Ascending aorta (tissue), 2 donors: ENCODE data around the gene CD6. TPM values are rescaled to one million over a fixed set of nuclear protein-coding genes. Genes with fewer than 3 reads are reported as not detected.

Experiments used
- DNase-seq, 2 donors: peaks; one replicate each; pipeline ENCODE4 v3.0.0-alpha.2; 2019; ENCODE audit warnings: low spot score in 2 of 2
- H3K27ac ChIP-seq, 2 donors: fragments of 200-600 bp; sonication (generic); one replicate each; pipeline ENCODE4 v1.5.1; 2016 to 2017; ENCODE audit warnings: mild to moderate bottlenecking in 1 of 2
- H3K27me3 ChIP-seq: fragments of 200-600 bp; sonication (generic); one replicate; pipeline ENCODE4 v1.5.1; 2017
- H3K36me3 ChIP-seq, 2 donors: fragments of 200-600 bp; sonication (generic); one replicate each; pipeline ENCODE4 v1.5.1; 2016
- H3K4me1 ChIP-seq, 2 donors: fragments of 200-600 bp; sonication (generic); one replicate each; pipeline ENCODE4 v1.5.1; 2016 to 2017; ENCODE audit warnings: mild to moderate bottlenecking in 1 of 2
- H3K4me3 ChIP-seq, 2 donors: fragments of 200-600 bp; sonication (generic); one replicate each; pipeline ENCODE4 v1.5.1; 2016 to 2017; ENCODE audit warnings: mild to moderate bottlenecking in 1 of 2
- H3K9me3 ChIP-seq, 2 donors: fragments of 200-600 bp; sonication (generic); one replicate each; pipeline ENCODE4 v1.5.1; 2016
- intact Hi-C: fragments of 100-400 bp; cut with DNase I; formaldehyde crosslinking; loops from one replicate; pipeline ENCODE4 v1.15.1; 2023
- total RNA-seq: library from RNA; depleted of rRNA; stranded (reverse); fragments of >200 nt; gene quantifications from one replicate; pipeline ENCODE4 v1.1.0, GENCODE V29; 2016
- TF ChIP-seq, protein P1 (sequence below), 3 experiments: fragments of 200-600 bp in 2 of 3; fragments of 450-650 bp in 1 of 3; sonication (generic) in 2 of 3; IDR thresholded peaks; one replicate each; pipeline ENCODE4 v1.5.1; 2016 to 2019; ENCODE audit warnings: antibody characterized with exemption in 3 of 3, mild to moderate bottlenecking in 1 of 3, moderate library complexity in 1 of 3

The CD6 gene
- total RNA-seq, 1 donor from 2014 or later = not detected

DNA sequence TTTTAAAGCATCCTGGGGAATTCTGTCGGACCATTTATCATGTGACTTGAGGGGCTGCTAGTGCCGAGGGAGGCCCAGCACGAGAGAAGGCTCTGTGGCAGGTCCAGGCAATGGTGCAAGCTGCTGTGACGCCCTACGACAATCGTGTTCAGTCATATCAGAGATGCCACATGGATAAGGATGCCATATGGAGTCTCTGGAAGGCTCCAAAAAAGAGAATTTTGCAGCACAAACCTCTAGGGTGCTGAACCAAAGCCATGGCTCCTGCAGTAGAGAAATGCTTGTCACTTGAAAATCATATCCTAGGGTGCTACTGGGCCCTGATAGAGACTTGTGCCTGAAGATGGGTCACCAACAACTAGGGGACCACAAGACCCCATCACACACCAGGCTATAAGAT lies 6.7 kb upstream of the CD6 start:
- DNase-seq = no peak
- Histone ChIP-seq H3K4me1 (no peaks in the 10 kb centered on the region), H3K4me3 (no peak overlapping the region), H3K27ac (no peak overlapping the region), H3K27me3 (no peaks in the 10 kb centered on the region), H3K9me3 (no peaks in the 10 kb centered on the region), H3K36me3 (no peaks in the 10 kb centered on the region)
- TF ChIP-seq, protein P1, sequence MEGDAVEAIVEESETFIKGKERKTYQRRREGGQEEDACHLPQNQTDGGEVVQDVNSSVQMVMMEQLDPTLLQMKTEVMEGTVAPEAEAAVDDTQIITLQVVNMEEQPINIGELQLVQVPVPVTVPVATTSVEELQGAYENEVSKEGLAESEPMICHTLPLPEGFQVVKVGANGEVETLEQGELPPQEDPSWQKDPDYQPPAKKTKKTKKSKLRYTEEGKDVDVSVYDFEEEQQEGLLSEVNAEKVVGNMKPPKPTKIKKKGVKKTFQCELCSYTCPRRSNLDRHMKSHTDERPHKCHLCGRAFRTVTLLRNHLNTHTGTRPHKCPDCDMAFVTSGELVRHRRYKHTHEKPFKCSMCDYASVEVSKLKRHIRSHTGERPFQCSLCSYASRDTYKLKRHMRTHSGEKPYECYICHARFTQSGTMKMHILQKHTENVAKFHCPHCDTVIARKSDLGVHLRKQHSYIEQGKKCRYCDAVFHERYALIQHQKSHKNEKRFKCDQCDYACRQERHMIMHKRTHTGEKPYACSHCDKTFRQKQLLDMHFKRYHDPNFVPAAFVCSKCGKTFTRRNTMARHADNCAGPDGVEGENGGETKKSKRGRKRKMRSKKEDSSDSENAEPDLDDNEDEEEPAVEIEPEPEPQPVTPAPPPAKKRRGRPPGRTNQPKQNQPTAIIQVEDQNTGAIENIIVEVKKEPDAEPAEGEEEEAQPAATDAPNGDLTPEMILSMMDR (IDR thresholded peaks at IDR 0.05) = no peak
- intact Hi-C loops = no loop called here

DNA sequence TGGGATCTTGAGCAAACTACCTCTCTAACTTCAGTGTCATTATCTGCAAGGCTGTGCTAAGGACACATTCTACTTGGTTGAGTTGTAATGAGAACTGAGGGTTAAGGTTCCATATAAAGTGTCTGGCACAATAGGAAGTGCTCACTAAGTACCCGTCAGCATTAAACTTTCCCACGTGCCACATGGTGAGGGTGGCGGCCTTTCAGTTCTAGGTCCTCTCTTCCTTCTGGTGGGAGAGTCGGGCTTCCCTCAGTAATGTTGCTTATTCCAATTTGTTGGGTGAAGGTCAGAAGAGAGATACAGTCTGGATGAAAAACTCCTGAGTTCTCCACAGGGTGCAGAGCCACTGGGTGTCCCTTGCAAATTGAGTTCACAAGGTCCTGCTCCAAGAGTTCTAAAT lies 4.6 kb upstream of the CD6 start:
- no peaks in the 10 kb centered on the region for H3K36me3 ChIP-seq
- no peaks in the 10 kb centered on the region for H3K4me1 ChIP-seq
- no peak overlapping the region for H3K4me3 ChIP-seq
- TF ChIP-seq, protein P1 (IDR thresholded peaks at IDR 0.05) = no peak
- no peaks in the 10 kb centered on the region for H3K9me3 ChIP-seq
- intact Hi-C loops = no loop called here
- no peak overlapping the region for H3K27ac ChIP-seq
- H3K27me3 ChIP-seq = no peaks in the 10 kb centered on the region
- no peak for DNase-seq

DNA sequence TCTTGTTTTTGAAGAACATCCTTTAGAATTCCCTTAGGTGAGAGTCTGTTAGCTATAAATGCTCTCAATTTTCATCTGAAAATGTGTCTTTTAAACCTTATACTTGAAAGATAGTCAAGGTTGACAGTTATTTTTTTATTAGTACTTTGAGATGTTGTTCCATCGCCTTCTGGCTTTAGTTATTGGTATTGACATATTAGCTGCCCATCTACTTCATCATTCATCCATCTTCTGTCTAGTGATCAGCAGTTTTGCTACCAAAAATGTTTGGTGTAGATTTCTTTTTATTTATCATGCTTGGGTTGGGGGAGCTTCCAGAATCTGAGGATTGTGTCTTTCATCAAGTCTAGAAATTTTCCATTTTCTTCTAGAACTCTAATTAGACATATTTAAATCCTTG lies 3.3 kb upstream of the CD6 start:
- no peaks in the 10 kb centered on the region for H3K27me3 ChIP-seq
- no peaks in the 10 kb centered on the region for H3K9me3 ChIP-seq
- TF ChIP-seq, protein P1 (IDR thresholded peaks at IDR 0.05) = no peak
- no peaks in the 10 kb centered on the region for H3K4me1 ChIP-seq
- no peaks in the 10 kb centered on the region for H3K36me3 ChIP-seq
- intact Hi-C loops = no loop called here
- DNase-seq = no peak
- no peak overlapping the region for H3K27ac ChIP-seq
- no peak overlapping the region for H3K4me3 ChIP-seq

DNA sequence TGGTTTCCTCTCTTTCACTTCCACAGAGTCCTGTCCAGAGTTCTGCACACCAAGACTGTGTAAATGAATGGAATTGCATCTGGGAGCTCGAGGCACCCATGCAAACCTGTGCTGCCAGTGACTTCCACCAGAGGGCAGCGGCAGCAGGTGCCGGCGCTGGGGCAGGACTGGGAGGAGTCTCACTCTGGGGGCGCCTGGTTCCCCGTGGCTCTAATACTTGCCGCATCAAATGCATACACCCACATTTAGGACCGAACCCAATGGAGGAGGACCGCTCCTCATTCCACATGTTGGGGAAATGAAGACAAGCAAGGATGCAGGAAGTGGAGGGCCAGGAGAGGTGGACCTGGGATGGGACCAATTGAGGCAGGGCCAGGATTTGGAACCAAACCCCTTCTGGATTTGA lies 1.1 kb upstream of the CD6 start:
- no peak overlapping the region for H3K27ac ChIP-seq
- H3K9me3 ChIP-seq = no peaks in the 10 kb centered on the region
- no peaks in the 10 kb centered on the region for H3K27me3 ChIP-seq

DNA sequence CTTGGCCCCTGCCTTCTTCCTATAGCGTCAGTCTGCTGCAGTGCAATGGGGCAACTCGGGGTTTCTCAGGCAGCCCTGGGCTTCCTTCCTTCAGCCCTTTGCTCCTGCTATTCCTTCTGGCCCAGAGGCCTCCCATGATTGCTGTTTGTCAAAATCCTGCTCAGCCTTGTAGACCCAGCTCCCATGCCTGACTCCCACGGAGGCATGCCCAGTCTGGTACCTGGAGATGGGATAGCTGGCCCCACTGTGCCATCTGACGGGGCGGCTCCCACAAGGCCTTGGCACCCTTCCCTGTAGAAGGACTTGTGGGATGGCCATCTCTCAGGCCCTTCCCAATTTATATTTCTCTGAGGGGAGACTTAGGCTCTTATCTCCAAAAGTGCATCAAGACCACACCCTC lies 590 bp upstream of the CD6 start:
- TF ChIP-seq, protein P1 (IDR thresholded peaks at IDR 0.05) = no peak
- H3K27ac ChIP-seq = no peak overlapping the region
- H3K27me3 ChIP-seq = no peaks in the 10 kb centered on the region
- intact Hi-C loops = no loop called here
- DNase-seq = no peak
- no peak overlapping the region for H3K4me3 ChIP-seq
- H3K4me1 ChIP-seq = no peaks in the 10 kb centered on the region
- no peaks in the 10 kb centered on the region for H3K9me3 ChIP-seq
- H3K36me3 ChIP-seq = no peaks in the 10 kb centered on the region

More for the DNA sequence above, 1.1 kb upstream of the CD6 start:
- TF ChIP-seq, protein P1 (IDR thresholded peaks at IDR 0.05) = peak; percentile 51 to 68 (median 64)
- Histone ChIP-seq H3K36me3 (no peaks in the 10 kb centered on the region), H3K4me1 (no peaks in the 10 kb centered on the region), H3K4me3 (no peak overlapping the region)
- no peak for DNase-seq
- intact Hi-C loops = no loop called here
